Measurements from ENCODE around the gene PAEP.
"Not testable (repeated sequence)": the region's sequence is repeated elsewhere in the genome, so short reads cannot be mapped to it uniquely, and the experiment has no call there.

The PAEP gene

DNA sequence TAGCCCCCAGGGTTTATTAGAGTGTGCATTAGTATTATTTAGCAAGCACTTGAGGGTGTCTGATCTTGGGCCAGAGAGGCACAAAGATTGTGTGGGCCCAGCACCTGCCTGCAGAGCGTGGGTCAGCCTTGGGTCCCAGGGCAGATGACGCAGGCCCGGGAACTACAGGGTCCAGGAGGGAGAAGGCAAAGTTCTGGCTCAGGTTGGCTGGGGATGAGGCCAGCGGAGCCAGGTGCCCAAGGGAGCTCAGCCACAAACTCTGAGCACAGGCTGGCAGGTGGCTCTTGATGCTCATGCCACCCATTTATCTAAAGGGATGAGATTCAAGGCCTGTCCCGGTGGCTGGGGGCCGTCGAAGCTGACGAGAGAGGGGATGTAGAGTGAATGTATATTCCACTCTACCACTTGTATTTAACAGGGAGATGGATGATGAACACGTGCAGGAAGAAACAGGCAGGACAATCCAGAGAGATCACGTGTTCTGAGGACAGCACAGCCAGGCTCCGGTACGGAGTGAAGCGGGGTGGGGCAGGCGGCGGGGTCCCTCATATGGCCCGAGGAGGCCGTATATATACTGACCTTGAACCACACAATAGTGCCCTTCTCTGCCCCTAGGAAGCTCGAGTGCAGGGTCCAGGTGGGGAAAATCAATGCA, 16.4 kb upstream of the PAEP start:
- TF ChIP-seq GATA2 (IDR thresholded peaks at IDR 0.05; ENCODE audit: low read depth, low read length) (no peak), GATA3 (IDR thresholded peaks at IDR 0.05; ENCODE audit: low read depth, low read length) (no peak)

DNA sequence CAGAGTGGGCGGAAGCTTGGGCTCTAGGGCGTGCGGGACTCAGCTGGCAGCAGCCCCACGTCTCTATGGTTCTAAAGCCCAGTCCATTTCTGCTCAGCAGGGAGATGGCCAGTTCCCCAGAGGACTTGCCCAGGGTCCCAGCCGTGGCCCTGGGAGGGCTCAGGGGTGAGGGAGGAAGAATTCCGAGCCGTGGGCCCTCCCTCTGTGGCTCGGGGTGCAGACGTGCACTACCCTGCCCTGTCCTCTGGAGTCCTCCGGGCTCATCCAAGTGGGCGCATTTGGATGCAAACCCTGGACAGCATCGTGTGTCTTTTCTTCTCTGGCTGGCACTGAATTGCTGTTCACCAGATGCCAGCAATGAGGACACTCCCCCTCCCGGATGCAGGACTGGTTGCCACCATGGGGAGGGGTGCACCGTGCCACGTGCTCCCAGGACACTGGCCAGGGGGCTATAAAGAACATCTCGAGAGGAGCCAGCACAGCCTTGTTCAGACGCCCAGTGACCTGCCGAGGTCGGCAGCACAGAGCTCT, 15.8 kb upstream of the PAEP start, which contains the start of gene OBP2A:
OBP2A (plus strand) TSS at position 481 of the 531 bp plus-strand sequence. CDS start 55 bp downstream, outside the sequence.
- TF ChIP-seq GATA2, GATA3 (IDR thresholded peaks at IDR 0.05; ENCODE audit: low read depth, low read length): not testable (repeated sequence)

DNA sequence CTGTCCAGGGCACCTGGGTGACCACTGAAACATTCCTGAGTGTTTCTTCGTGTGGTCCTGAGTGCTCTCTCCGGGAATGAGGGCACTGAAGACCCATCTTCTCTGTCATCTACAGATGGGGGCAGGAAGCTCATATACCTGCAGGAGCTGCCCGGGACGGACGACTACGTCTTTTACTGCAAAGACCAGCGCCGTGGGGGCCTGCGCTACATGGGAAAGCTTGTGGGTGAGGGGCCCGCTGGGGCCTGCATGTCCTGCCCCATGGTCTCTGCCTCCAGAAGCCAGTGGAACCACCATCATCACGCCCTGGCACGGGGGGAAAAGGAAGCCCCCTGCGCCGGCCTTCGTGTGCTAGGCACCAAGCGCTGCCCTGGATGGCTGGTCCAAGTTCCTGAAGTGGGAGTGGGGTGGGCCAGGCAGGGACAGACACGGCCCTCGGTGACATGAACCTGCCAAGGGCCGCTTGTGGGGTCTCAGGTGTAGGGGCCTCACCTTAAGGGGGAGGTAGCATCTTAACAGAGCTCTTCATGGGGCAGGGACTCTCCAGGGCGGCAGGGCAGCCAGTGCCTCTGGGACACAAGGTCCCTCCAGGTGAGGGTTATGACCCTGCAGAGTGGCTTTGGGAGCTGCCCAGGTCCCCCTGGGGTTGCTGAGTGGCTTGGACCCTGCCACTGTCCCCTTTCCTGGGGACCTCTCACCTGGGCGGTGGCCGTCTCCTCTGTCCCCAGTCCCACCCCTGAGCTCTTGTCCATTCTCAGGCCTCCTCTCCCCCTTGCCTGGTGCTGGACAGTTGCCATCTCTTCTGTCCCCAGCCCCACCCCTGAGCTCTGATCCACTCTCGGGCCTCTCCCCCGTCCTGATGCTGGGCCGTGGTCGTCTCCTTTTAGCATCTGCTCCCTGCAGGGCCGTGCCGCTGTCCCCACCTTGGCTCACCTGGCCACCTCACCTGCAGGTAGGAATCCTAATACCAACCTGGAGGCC, 13.5 kb upstream of the PAEP start:
- TF ChIP-seq GATA3 (IDR thresholded peaks at IDR 0.05; ENCODE audit: low read depth, low read length) (no peak), GATA2 (IDR thresholded peaks at IDR 0.05; ENCODE audit: low read depth, low read length) (no peak)

- no peak for TF ChIP-seq GATA3 (IDR thresholded peaks at IDR 0.05; ENCODE audit: low read depth, low read length)
- no peak for TF ChIP-seq GATA2 (IDR thresholded peaks at IDR 0.05; ENCODE audit: low read depth, low read length)
Observed at GRCh38 chr9:135550344-135550918, 11.1 kb upstream of the PAEP start.

DNA sequence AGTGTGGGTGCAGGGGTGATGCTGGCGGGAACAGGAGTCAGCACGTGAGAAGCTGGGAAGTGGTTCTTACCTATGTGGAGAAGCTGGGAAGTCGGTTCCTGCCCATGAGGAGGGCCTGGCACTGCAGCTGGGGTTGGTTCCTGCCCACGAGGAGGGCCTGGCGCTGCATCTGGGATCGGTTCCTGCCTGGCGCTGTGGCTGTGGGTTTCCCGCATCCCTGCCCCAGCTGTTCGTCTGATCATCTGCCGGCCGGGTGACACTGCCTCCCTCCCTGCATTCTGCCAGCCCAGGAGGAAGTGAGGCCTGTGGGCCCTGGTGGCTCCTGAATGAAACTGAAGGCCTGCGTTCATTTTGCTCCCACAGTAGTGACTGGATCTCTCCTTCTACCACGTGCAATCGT, 10.5 kb upstream of the PAEP start:
- TF ChIP-seq GATA2 (IDR thresholded peaks at IDR 0.05; ENCODE audit: low read depth, low read length) (no peak), GATA3 (IDR thresholded peaks at IDR 0.05; ENCODE audit: low read depth, low read length) (no peak)

GRCh38 chr9:135551456-135551855, 10.1 kb upstream of the PAEP start:
- TF ChIP-seq GATA2 (IDR thresholded peaks at IDR 0.05; ENCODE audit: low read depth, low read length) (no peak), GATA3 (IDR thresholded peaks at IDR 0.05; ENCODE audit: low read depth, low read length) (no peak)

- TF ChIP-seq GATA2 (IDR thresholded peaks at IDR 0.05; ENCODE audit: low read depth, low read length) (no peak), GATA3 (IDR thresholded peaks at IDR 0.05; ENCODE audit: low read depth, low read length) (no peak)
Observed at GRCh38 chr9:135552021-135552697, 9.4 kb upstream of the PAEP start.

GRCh38 chr9:135552698-135553171, 8.8 kb upstream of the PAEP start:
- TF ChIP-seq GATA2 (IDR thresholded peaks at IDR 0.05; ENCODE audit: low read depth, low read length), result no peak
- TF ChIP-seq GATA3 (IDR thresholded peaks at IDR 0.05; ENCODE audit: low read depth, low read length), result no peak

DNA sequence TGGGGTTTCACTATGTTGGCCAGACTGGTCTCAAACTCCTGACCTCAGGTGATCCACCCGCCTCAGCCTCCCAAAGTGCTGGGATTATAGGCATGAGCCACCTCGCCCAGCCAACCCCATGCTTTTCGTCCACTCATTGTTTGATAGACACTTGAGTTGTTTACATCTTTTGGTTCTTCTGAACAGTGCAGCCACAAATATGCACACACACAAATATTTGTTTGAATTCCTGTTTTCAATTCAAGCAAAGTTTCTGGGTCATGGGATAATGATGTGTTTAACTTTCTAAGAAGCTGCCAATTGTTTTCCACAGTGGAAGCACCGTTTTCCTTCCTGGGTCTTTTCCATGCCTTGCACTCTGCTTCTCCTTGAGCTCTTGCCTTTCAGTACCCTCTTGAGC, 6.8 kb upstream of the PAEP start:
- TF ChIP-seq GATA3 (IDR thresholded peaks at IDR 0.05; ENCODE audit: low read depth, low read length) (no peak), GATA2 (IDR thresholded peaks at IDR 0.05; ENCODE audit: low read depth, low read length) (no peak)

DNA sequence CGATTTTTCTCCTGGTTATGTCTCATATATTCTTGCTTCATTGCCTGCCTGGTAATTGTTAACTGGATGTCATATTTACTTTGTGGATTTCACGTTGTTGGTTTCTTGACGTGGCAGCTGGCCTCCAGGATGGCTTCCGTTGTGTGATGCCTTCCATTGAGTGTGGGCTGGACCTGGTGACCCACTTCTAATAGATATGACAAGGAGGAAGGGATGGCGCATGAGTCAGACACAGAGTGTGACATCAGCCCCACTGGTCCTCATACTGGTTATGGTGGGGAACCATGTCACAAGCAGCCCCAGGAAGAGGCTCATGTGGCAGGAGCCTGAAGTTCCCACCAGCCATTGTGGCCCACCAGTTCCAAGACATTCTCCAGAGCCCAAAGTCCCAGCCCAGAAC, 6.4 kb upstream of the PAEP start:
- no peak for TF ChIP-seq GATA2 (IDR thresholded peaks at IDR 0.05; ENCODE audit: low read depth, low read length)
- no peak for TF ChIP-seq GATA3 (IDR thresholded peaks at IDR 0.05; ENCODE audit: low read depth, low read length)

GRCh38 chr9:135555910-135556309, 5.6 kb upstream of the PAEP start:
- TF ChIP-seq GATA2 (IDR thresholded peaks at IDR 0.05; ENCODE audit: low read depth, low read length) (no peak), GATA3 (IDR thresholded peaks at IDR 0.05; ENCODE audit: low read depth, low read length) (no peak)

DNA sequence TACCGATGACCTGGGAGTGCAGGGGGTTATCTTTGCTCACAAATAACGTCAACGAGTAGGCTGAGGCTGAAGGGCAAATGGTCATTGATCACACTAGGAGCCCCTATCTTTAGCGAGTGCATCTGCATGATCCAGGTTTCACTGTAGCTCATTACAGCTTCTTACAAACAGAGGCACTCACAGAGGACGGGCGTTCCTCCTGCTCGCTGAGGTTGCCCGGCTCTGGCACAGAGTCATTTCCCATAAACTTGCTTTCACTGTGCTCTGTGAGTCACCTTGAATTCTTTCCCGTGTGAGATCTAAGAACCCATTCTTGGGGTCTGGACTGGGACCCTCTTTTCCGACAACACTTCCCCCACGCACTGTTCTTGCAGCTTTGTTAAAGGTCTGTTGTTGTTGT, 1.9 kb upstream of the PAEP start:
- no peak for TF ChIP-seq GATA3 (IDR thresholded peaks at IDR 0.05; ENCODE audit: low read depth, low read length)
- no peak for TF ChIP-seq GATA2 (IDR thresholded peaks at IDR 0.05; ENCODE audit: low read depth, low read length)

GRCh38 chr9:135562235-135562745, 734 bp downstream of the PAEP start:
- TF ChIP-seq GATA3 (IDR thresholded peaks at IDR 0.05; ENCODE audit: low read depth, low read length) (no peak), GATA2 (IDR thresholded peaks at IDR 0.05; ENCODE audit: low read depth, low read length) (no peak)
